Large intestine (tissue), 3 donors: ENCODE results near the gene DMRTA2. TPM values are rescaled to one million over a fixed set of nuclear protein-coding genes. Genes with fewer than 3 reads are reported as not detected.
"Not testable (repeated sequence)": the region's sequence is repeated elsewhere in the genome, so short reads cannot be mapped to it uniquely, and the experiment has no call there.

Source experiments
- DNase-seq, 2 donors: peaks; one replicate each; pipeline versions ENCODE4 v3.0.0 to v3.0.0-alpha.2; 2013
- H3K27ac ChIP-seq: one replicate; pipeline ENCODE4 v1.5.1; 2013; ENCODE audit warnings: low read length
- H3K27me3 ChIP-seq: 2 replicates; pipeline ENCODE4 v1.6.1; 2013; ENCODE audit warnings: low read length; ENCODE audit not compliant: control insufficient read depth, insufficient read depth
- H3K36me3 ChIP-seq: 2 replicates; pipeline ENCODE4 v1.6.1; 2013; ENCODE audit warnings: low read length; ENCODE audit not compliant: control insufficient read depth, insufficient read depth
- H3K4me1 ChIP-seq: one replicate; pipeline ENCODE4 v1.6.1; 2013; ENCODE audit warnings: low read length; ENCODE audit not compliant: control insufficient read depth, insufficient read depth
- H3K4me3 ChIP-seq: one replicate; pipeline ENCODE4 v1.5.1; 2013; ENCODE audit warnings: low read length
- H3K9me3 ChIP-seq: one replicate; pipeline ENCODE4 v1.6.1; 2013; ENCODE audit warnings: mild to moderate bottlenecking, low read depth, low read length, moderate library complexity; ENCODE audit not compliant: control insufficient read depth
- WGBS: methylation state at CpG from one replicate; pipeline ENCODE4 v1.1.5; 2013; ENCODE audit warnings: low lambda C conversion rate; ENCODE audit not compliant: insufficient coverage; 5-methylcytosine and 5-hydroxymethylcytosine counted together
- polyA plus RNA-seq: library from polyadenylated mRNA; unstranded; fragments of 120-200 nt; gene quantifications from one replicate; pipeline ENCODE4 v1.2.1, GENCODE V29; 2013

Gene DMRTA2
- polyA plus RNA-seq, 1 donor: not detected

- H3K4me3 ChIP-seq, H3K9me3 ChIP-seq, H3K4me1 ChIP-seq, H3K27ac ChIP-seq, H3K36me3 ChIP-seq, DNase-seq, H3K27me3 ChIP-seq: not testable (repeated sequence)
- WGBS: no CpG with 5 or more reads among the region's 33 CpGs
Observed at GRCh38 chr1:50381551-50381950, 41.7 kb downstream of the DMRTA2 start.

- Histone ChIP-seq H3K27ac (no peak overlapping the region), H3K4me3 (no peak overlapping the region), H3K4me1 (no peaks in the 10 kb centered on the region), H3K9me3 (no peaks in the 10 kb centered on the region), H3K27me3 (peaks cover 3% of the 10 kb centered on the region), H3K36me3 (no peaks in the 10 kb centered on the region)
- no peak for DNase-seq
- 83% methylated on average over 1 of the region's 2 CpGs for WGBS
Observed at GRCh38 chr1:50378770-50379169, 44.5 kb downstream of the DMRTA2 start.

GRCh38 chr1:50373532-50373931 lies 49.7 kb downstream of the DMRTA2 start:
- Histone ChIP-seq H3K4me3 (no peak overlapping the region), H3K36me3 (no peaks in the 10 kb centered on the region), H3K9me3 (no peaks in the 10 kb centered on the region), H3K4me1 (no peaks in the 10 kb centered on the region), H3K27me3 (peaks cover 19% of the 10 kb centered on the region), H3K27ac (no peak overlapping the region)
- no peak for DNase-seq
- no CpG with 5 or more reads among the region's 1 CpG for WGBS

GRCh38 chr1:50371749-50372148 lies 51.5 kb downstream of the DMRTA2 start:
- H3K27ac ChIP-seq: no peak overlapping the region
- no peaks in the 10 kb centered on the region for H3K4me1 ChIP-seq
- H3K4me3 ChIP-seq: no peak overlapping the region
- no peaks in the 10 kb centered on the region for H3K36me3 ChIP-seq
- H3K9me3 ChIP-seq: no peaks in the 10 kb centered on the region
- H3K27me3 ChIP-seq: peaks cover 34% of the 10 kb centered on the region
- DNase-seq: no peak
- WGBS: 67% methylated on average over 1 of the region's 3 CpGs

GRCh38 chr1:50369830-50370229 lies 53.4 kb downstream of the DMRTA2 start:
- no peak for DNase-seq
- WGBS: 40% methylated on average over 1 of the region's 7 CpGs
- Histone ChIP-seq H3K9me3 (no peaks in the 10 kb centered on the region), H3K36me3 (no peaks in the 10 kb centered on the region), H3K4me1 (no peaks in the 10 kb centered on the region), H3K4me3 (no peak overlapping the region), H3K27ac (no peak overlapping the region), H3K27me3 (peaks cover 37% of the 10 kb centered on the region)

GRCh38 chr1:50369008-50369634 lies 54.1 kb downstream of the DMRTA2 start:
- Histone ChIP-seq H3K27ac (no peak overlapping the region), H3K36me3 (no peaks in the 10 kb centered on the region), H3K4me1 (no peaks in the 10 kb centered on the region), H3K4me3 (no peak overlapping the region), H3K27me3 (peaks cover 37% of the 10 kb centered on the region), H3K9me3 (no peaks in the 10 kb centered on the region)
- no peak for DNase-seq
- WGBS: no CpG with 5 or more reads among the region's 5 CpGs

- 0% methylated on average over 1 of the region's 31 CpGs for WGBS
- H3K4me3 ChIP-seq: no peak overlapping the region
Observed at GRCh38 chr1:50368179-50369007, 54.9 kb downstream of the DMRTA2 start.

More at GRCh38 chr1:50368179-50369007, 54.9 kb downstream of the DMRTA2 start:
- Histone ChIP-seq H3K9me3 (no peaks in the 10 kb centered on the region), H3K36me3 (no peaks in the 10 kb centered on the region), H3K27me3 (peaks cover 37% of the 10 kb centered on the region), H3K27ac (no peak overlapping the region), H3K4me1 (no peaks in the 10 kb centered on the region)
- peak in 1 of 2 donors; percentile 29 for DNase-seq
